MCF 10A (cell line): Measurements from ENCODE around the gene COG5. TPM values are rescaled to one million over a fixed set of nuclear protein-coding genes. Genes with fewer than 3 reads are reported as not detected.

ENCODE experiments used
- BruUV-seq: library from RNA; stranded (reverse); fragments of 400-500 nt; replicated peaks from 2 replicates; lab custom pipeline; 2021; lab: Mats Ljungman, UMichigan
- CTCF ChIA-PET: fragments of 300-600 bp; sonication (Branson Sonifier 250); formaldehyde crosslinking; extraction: SDS; loops from one replicate; lab custom pipeline; 2021; ENCODE audit warnings: antibody characterized with exemption, inconsistent platforms; lab: Yijun Ruan, JAX
- POLR2A ChIA-PET: fragments of 300-600, 350-650 bp; sonication (Branson Sonifier 250); formaldehyde crosslinking; extraction: SDS; loops from one replicate; lab custom pipeline; 2020; ENCODE audit warnings: antibody characterized with exemption, inconsistent platforms; lab: Yijun Ruan, JAX
- DNase-seq: peaks from one replicate; pipeline ENCODE4 v3.0.0-alpha.2; 2018; ENCODE audit not compliant: unreplicated experiment
- H3K27ac Mint-ChIP-seq: one replicate; pipeline ENCODE4 v1.8.0; 2022; ENCODE audit warnings: mild to moderate bottlenecking, low read depth, mixed read lengths; ENCODE audit not compliant: unreplicated experiment
- H3K27me3 Mint-ChIP-seq: one replicate; pipeline ENCODE4 v1.8.0; 2022; ENCODE audit warnings: mixed read lengths; ENCODE audit not compliant: insufficient read depth, unreplicated experiment
- H3K36me3 Mint-ChIP-seq: one replicate; pipeline ENCODE4 v1.8.0; 2022; ENCODE audit warnings: mild to moderate bottlenecking, moderate library complexity, mixed read lengths; ENCODE audit not compliant: insufficient read depth, unreplicated experiment
- H3K4me1 Mint-ChIP-seq: one replicate; pipeline ENCODE4 v1.8.0; 2022; ENCODE audit warnings: mixed read lengths; ENCODE audit not compliant: insufficient read depth, unreplicated experiment
- H3K4me3 Mint-ChIP-seq: one replicate; pipeline ENCODE4 v1.8.0; 2022; ENCODE audit warnings: mild to moderate bottlenecking, moderate library complexity, mixed read lengths; ENCODE audit not compliant: unreplicated experiment
- H3K9me3 Mint-ChIP-seq: one replicate; pipeline ENCODE4 v1.8.0; 2022; ENCODE audit warnings: mixed read lengths; ENCODE audit not compliant: unreplicated experiment
- CTCF ChIP-seq: fragments of 200-600 bp; IDR thresholded peaks from one replicate; pipeline ENCODE4 v1.8.0; 2022; ENCODE audit warnings: antibody characterized with exemption, mild to moderate bottlenecking; ENCODE audit not compliant: unreplicated experiment
- intact Hi-C: fragments of 100-400 bp; cut with micrococcal nuclease; formaldehyde crosslinking; loops from 2 replicates; pipeline ENCODE4 v1.14.1; 2022
- total RNA-seq: library from RNA; stranded (reverse); gene quantifications from 2 replicates; pipeline ENCODE4 v1.2.3, GENCODE V29; 2022

Gene COG5
- total RNA-seq, 1 experiment from 2014 or later = 40.3 TPM

GRCh38 chr7:107609811-107610261 is 46.1 kb upstream of the COG5 start:
- no TSS peak for BruUV-seq
- Mint-ChIP-seq H3K4me1 (peaks cover 6% of the 10 kb centered on the region), H3K4me3 (no peak overlapping the region), H3K27me3 (no peaks in the 10 kb centered on the region), H3K36me3 (peaks cover 7% of the 10 kb centered on the region), H3K27ac (no peak overlapping the region), H3K9me3 (no peaks in the 10 kb centered on the region)
- intact Hi-C loops = no loop called here
- no peak for DNase-seq
- TF ChIP-seq CTCF = no peak
- CTCF ChIA-PET = interaction anchor here (0.8 kb wide), 1 partner anchor 33 kb away, joined by 3 read pairs; no protein-coding TSS in a partner anchor
- POLR2A ChIA-PET = interaction anchor here (1.1 kb wide), 1 partner anchor 20 kb away, joined by 4 read pairs; no protein-coding TSS in a partner anchor

- peaks cover 28% of the 10 kb centered on the region for H3K36me3 Mint-ChIP-seq
- H3K9me3 Mint-ChIP-seq = no peaks in the 10 kb centered on the region
- TF ChIP-seq CTCF = no peak
- H3K4me1 Mint-ChIP-seq = no peaks in the 10 kb centered on the region
- no peaks in the 10 kb centered on the region for H3K27me3 Mint-ChIP-seq
- H3K27ac Mint-ChIP-seq = no peak overlapping the region
- intact Hi-C loops = no loop called here
- H3K4me3 Mint-ChIP-seq = no peak overlapping the region
- ChIA-PET POLR2A (interaction anchor here (0.6 to 1.0 kb wide), 3 partner anchors 17 to 115 kb away, joined by 3 to 4 read pairs (median 3); no protein-coding TSS in a partner anchor), CTCF (interaction anchor here (0.8 to 1.1 kb wide), 2 partner anchors 42 to 84 kb away, joined by 3 to 4 read pairs; no protein-coding TSS in a partner anchor)
- BruUV-seq = no TSS peak
- no peak for DNase-seq
Observed at GRCh38 chr7:107606303-107606702, 42.6 kb upstream of the COG5 start.

- ChIA-PET POLR2A (interaction anchor here (0.6 to 1.5 kb wide), 4 partner anchors 8 to 138 kb away, joined by 3 to 4 read pairs (median 3); no protein-coding TSS in a partner anchor), CTCF (interaction anchor here (0.5 to 1.1 kb wide), 7 partner anchors 41 to 685 kb away, joined by 3 to 4 read pairs (median 3); no protein-coding TSS in a partner anchor)
- Mint-ChIP-seq H3K27ac (no peak overlapping the region), H3K4me3 (no peak overlapping the region), H3K9me3 (no peaks in the 10 kb centered on the region), H3K27me3 (no peaks in the 10 kb centered on the region), H3K4me1 (no peaks in the 10 kb centered on the region), H3K36me3 (peaks cover 37% of the 10 kb centered on the region)
- no TSS peak for BruUV-seq
- DNase-seq = no peak
- TF ChIP-seq CTCF = no peak
- intact Hi-C loops = no loop called here
Observed at GRCh38 chr7:107605218-107605815, 41.6 kb upstream of the COG5 start.

- peaks cover 6% of the 10 kb centered on the region for H3K4me1 Mint-ChIP-seq
- H3K27ac Mint-ChIP-seq = no peak overlapping the region
- no peaks in the 10 kb centered on the region for H3K9me3 Mint-ChIP-seq
- TF ChIP-seq CTCF = no peak
- ChIA-PET CTCF (interaction anchor here (0.9 to 1.1 kb wide), 2 partner anchors 106 to 122 kb away, joined by 3 to 7 read pairs; no protein-coding TSS in a partner anchor), POLR2A (interaction anchor here (1.1 kb wide), 1 partner anchor 19 kb away, joined by 5 read pairs; no protein-coding TSS in a partner anchor)
- peaks cover 41% of the 10 kb centered on the region for H3K36me3 Mint-ChIP-seq
- BruUV-seq = no TSS peak
- no peaks in the 10 kb centered on the region for H3K27me3 Mint-ChIP-seq
- H3K4me3 Mint-ChIP-seq = no peak overlapping the region
- no peak for DNase-seq
- intact Hi-C loops = no loop called here
Observed at GRCh38 chr7:107600816-107601215, 37.1 kb upstream of the COG5 start.
